KMS-11 (cell line): Measurements from ENCODE around the gene KIAA0319L.

Source experiments
- H2AFZ ChIP-seq: fragments of 200-600 bp; sonication (generic); 2 replicates; pipeline ENCODE4 v1.6.1; 2016; ENCODE audit warnings: antibody characterized with exemption, mixed run types, low read depth
- H3K27ac ChIP-seq: fragments of 200-600 bp; sonication (generic); 2 replicates; pipeline ENCODE4 v1.6.1; 2016; ENCODE audit warnings: mild to moderate bottlenecking, mixed run types
- H3K27me3 ChIP-seq: fragments of 200-600 bp; sonication (generic); 2 replicates; pipeline ENCODE4 v1.6.1; 2017; ENCODE audit warnings: mild to moderate bottlenecking, low read depth, mixed run types, moderate library complexity; ENCODE audit not compliant: insufficient read depth
- H3K36me3 ChIP-seq: fragments of 200-600 bp; sonication (generic); 2 replicates; pipeline ENCODE4 v1.6.1; 2017; ENCODE audit warnings: mild to moderate bottlenecking, mixed run types; ENCODE audit not compliant: insufficient read depth
- H3K4me1 ChIP-seq: fragments of 200-600 bp; sonication (generic); 2 replicates; pipeline ENCODE4 v1.6.1; 2016; ENCODE audit warnings: mild to moderate bottlenecking, low read depth, mixed run types; ENCODE audit not compliant: poor library complexity, severe bottlenecking
- H3K4me2 ChIP-seq: fragments of 200-600 bp; sonication (generic); 2 replicates; pipeline ENCODE4 v1.7.0; 2016; ENCODE audit warnings: mild to moderate bottlenecking, mixed run types
- H3K4me3 ChIP-seq: fragments of 200-600 bp; sonication (generic); IDR thresholded peaks from 2 replicates; pipeline ENCODE4 v1.6.1; 2017; ENCODE audit warnings: low read depth, low read length, mixed read lengths; ENCODE audit not compliant: insufficient read depth
- H3K79me2 ChIP-seq: fragments of 200-600 bp; sonication (generic); 2 replicates; pipeline ENCODE4 v1.6.1; 2016; ENCODE audit warnings: low read depth, mixed run types; ENCODE audit not compliant: insufficient read depth
- H3K9ac ChIP-seq: fragments of 200-600 bp; sonication (generic); 2 replicates; pipeline ENCODE4 v1.6.1; 2016; ENCODE audit warnings: mild to moderate bottlenecking, mixed run types
- H4K20me1 ChIP-seq: fragments of 200-600 bp; sonication (generic); 2 replicates; pipeline ENCODE4 v1.6.1; 2016; ENCODE audit warnings: mild to moderate bottlenecking, mixed run types; ENCODE audit not compliant: insufficient read depth
- TF ChIP-seq, protein P1 (sequence below): fragments of 200-600 bp; sonication (generic); conservative IDR thresholded peaks from 2 replicates; pipeline ENCODE4 v1.6.1; 2017; ENCODE audit warnings: low read depth, mild to moderate bottlenecking, antibody characterized with exemption, low read length, moderate library complexity, mixed read lengths

KIAA0319L gene

DNA sequence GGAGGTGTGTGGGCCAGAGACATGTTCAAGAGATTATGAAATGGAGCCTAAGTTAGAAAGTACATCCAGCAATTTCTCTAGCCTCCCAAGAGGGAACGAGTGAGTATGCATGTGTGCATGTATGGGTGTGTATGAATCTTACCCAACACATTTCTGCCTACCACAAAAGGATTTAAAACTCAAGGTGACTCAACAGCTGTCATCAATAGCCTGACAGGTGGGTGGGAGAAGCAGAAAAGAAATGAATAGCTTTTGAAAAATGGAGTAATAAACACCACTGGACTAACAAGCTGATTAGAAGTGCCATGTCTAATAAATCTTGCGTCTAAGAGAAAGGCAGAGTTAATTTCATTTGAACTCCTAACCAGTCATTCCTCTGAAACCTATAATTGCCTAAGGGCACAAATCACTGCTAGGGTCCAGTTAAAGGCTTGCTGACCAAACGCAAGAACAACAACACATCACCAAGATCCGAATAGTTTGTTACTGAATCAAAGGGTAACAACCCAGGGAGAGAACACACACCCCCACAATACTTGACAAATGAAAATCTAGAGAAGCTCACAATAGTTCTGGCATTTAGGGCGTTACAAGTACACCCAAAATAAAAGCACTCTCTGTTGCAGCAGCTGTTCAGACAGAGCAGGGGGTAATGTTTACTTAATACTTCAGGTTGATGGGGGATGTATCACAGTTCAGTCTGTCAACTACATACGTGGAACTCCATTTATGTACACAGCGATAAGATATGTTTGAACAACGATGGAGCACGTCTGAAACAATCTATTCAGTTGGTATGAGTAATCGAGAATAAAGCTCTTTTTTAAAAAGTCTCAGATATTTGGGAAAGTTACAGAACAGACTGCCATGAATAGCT, 1.4 kb downstream of the KIAA0319L start:
- Histone ChIP-seq H3K79me2 (peaks cover 26% of the 10 kb centered on the region; the same call in 1 of the 2 replicates), H3K27ac (no peak overlapping the region), H3K36me3 (no peaks in the 10 kb centered on the region), H3K4me3 (no peak overlapping the region), H4K20me1 (no peaks in the 10 kb centered on the region), H3K4me1 (peaks cover 18% of the 10 kb centered on the region), H2AFZ (no peak overlapping the region; the same call in 1 of the 2 replicates), H3K4me2 (peak overlapping the region; percentile 93), H3K9ac (no peak overlapping the region; the same call in 1 of the 2 replicates), H3K27me3 (no peaks in the 10 kb centered on the region)
- TF ChIP-seq, protein P1, sequence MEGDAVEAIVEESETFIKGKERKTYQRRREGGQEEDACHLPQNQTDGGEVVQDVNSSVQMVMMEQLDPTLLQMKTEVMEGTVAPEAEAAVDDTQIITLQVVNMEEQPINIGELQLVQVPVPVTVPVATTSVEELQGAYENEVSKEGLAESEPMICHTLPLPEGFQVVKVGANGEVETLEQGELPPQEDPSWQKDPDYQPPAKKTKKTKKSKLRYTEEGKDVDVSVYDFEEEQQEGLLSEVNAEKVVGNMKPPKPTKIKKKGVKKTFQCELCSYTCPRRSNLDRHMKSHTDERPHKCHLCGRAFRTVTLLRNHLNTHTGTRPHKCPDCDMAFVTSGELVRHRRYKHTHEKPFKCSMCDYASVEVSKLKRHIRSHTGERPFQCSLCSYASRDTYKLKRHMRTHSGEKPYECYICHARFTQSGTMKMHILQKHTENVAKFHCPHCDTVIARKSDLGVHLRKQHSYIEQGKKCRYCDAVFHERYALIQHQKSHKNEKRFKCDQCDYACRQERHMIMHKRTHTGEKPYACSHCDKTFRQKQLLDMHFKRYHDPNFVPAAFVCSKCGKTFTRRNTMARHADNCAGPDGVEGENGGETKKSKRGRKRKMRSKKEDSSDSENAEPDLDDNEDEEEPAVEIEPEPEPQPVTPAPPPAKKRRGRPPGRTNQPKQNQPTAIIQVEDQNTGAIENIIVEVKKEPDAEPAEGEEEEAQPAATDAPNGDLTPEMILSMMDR, result no peak

DNA sequence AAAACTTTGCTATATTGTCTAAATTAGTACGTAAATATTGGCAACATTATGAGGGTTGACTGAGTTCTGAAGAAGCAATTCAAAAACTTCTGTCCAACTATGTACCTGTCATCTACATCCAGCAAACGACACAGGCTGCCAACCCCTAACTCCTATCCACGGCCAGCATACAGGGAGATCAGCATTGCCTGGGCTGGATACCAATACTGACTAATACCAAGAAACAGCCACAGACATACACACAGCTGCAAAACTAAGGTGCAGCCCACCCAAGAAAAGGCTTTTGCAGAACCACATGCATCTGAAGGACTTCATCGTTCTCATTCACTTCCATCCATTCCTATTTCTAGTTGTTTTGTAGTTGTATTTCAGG, 2.0 kb downstream of the KIAA0319L start:
- no peak overlapping the region for H3K27ac ChIP-seq
- no peak overlapping the region for H3K9ac ChIP-seq
- no peaks in the 10 kb centered on the region for H3K27me3 ChIP-seq
- H3K36me3 ChIP-seq, result no peaks in the 10 kb centered on the region
- TF ChIP-seq, protein P1, result no peak
- H3K4me3 ChIP-seq, result no peak overlapping the region
- no peak overlapping the region; the same call in 1 of the 2 replicates for H3K4me2 ChIP-seq
- no peak overlapping the region for H2AFZ ChIP-seq
- peaks cover 18% of the 10 kb centered on the region for H3K4me1 ChIP-seq
- peaks cover 26% of the 10 kb centered on the region; the same call in 1 of the 2 replicates for H3K79me2 ChIP-seq
- no peaks in the 10 kb centered on the region for H4K20me1 ChIP-seq

DNA sequence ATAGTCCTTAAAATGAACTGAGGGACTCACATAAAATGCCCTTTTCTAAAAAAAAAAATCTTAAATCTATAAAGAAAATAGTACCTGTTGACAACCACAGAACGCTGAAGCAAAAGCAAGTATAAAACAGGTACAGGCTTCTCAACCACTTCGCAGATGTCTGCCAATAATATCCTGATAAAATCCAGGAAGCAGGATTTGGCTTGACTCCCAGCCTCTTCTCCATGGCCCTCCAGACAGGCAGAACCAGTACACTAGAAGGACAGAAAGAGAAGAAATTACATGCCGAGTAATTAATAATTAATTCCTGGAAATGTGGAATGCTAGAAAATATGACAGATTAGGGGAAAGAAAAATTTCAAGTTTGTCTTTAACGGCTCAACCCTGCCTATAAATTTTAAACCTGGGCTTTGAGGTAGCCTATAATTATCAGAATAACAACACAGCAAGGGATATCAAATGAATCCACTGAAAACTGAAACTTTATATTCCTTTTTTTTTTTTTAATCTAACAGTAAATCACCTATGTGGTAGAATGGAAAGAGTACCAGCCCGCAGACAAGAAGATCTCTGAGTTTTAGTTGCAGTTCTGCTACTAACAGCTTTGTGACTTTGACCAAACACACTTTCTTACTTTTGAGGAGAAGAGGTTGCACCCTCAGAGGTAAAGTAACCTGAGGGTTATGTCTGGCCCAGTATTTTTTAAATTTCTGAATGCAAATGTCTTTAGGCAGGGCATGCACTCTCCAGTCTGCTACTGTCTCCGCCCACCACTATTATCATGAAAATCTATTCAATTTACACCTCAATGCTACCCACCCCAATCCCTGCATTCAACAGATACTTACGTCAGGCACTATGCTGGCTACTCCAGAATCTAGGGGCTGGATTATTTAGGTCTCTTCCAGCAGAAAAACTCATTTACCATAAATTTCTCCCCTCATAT, 2.7 kb downstream of the KIAA0319L start:
- no peaks in the 10 kb centered on the region for H3K27me3 ChIP-seq
- peaks cover 26% of the 10 kb centered on the region; the same call in 1 of the 2 replicates for H3K79me2 ChIP-seq
- H3K9ac ChIP-seq, result no peak overlapping the region
- H3K4me3 ChIP-seq, result no peak overlapping the region
- no peaks in the 10 kb centered on the region for H3K36me3 ChIP-seq
- H3K4me2 ChIP-seq, result no peak overlapping the region
- no peak overlapping the region for H2AFZ ChIP-seq
- peaks cover 18% of the 10 kb centered on the region for H3K4me1 ChIP-seq
- TF ChIP-seq, protein P1, result no peak
- H3K27ac ChIP-seq, result no peak overlapping the region
- H4K20me1 ChIP-seq, result no peaks in the 10 kb centered on the region

DNA sequence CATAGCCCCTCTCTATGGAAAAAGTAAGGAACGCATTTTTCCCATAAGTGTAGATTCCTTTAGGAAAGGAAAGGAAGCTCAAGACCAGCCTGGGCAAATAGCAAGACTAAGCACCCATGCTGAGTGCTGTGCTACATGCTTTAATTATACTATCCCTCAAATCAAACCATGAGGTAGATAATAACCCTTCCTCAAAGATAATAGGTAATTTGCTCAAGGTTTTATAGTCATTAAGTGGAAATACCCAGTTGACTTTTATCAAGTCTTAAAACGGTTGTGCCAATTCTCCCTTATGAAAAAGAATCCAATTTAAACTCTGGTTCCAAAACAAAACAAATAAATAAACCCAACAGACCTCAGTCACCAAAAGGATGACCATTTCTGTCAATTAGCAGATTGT, 3.4 kb downstream of the KIAA0319L start:
- Histone ChIP-seq H3K4me1 (peaks cover 12% of the 10 kb centered on the region), H3K36me3 (no peaks in the 10 kb centered on the region), H2AFZ (no peak overlapping the region), H3K27me3 (no peaks in the 10 kb centered on the region), H3K4me2 (no peak overlapping the region), H3K4me3 (no peak overlapping the region), H3K9ac (no peak overlapping the region), H4K20me1 (no peaks in the 10 kb centered on the region), H3K27ac (no peak overlapping the region), H3K79me2 (peaks cover 26% of the 10 kb centered on the region; the same call in 1 of the 2 replicates)
- TF ChIP-seq, protein P1, result no peak
